GM12878 (cell line): ENCODE results near the gene SSBP3. TPM values are rescaled to one million over a fixed set of nuclear protein-coding genes. Genes with fewer than 3 reads are reported as not detected.

Source experiments
- ATAC-seq: fragments of 200-7000 bp; cut with Tn5 transposase; 3 replicates; pipeline ENCODE4 v1.9.1; 2020; ENCODE audit warnings: mild to moderate bottlenecking, moderate library complexity
- BruUV-seq: library from RNA; stranded (reverse); fragments of 400-500 nt; replicated peaks from 2 replicates; lab custom pipeline; 2021; lab: Mats Ljungman, UMichigan
- CTCF ChIA-PET: fragments of 300-600 bp; sonication (Branson Sonifier 250); formaldehyde crosslinking; extraction: SDS; loops from one replicate; lab custom pipeline; 2021; ENCODE audit warnings: inconsistent platforms; lab: Yijun Ruan, JAX
- POLR2A ChIA-PET: fragments of 350-600 bp; formaldehyde crosslinking; extraction: SDS; loops from one replicate; lab custom pipeline; 2021; ENCODE audit warnings: inconsistent platforms; lab: Charles Lee
- RAD21 ChIA-PET: fragments of 300-600 bp; sonication (Branson Sonifier 250); formaldehyde crosslinking; loops from one replicate; lab custom pipeline; 2023; ENCODE audit warnings: antibody characterized with exemption; ENCODE audit not compliant: unreplicated experiment; lab: Charles Lee
- SMC1A ChIA-PET: fragments of 300-600 bp; sonication (Branson Sonifier 250); formaldehyde crosslinking; loops from one replicate; lab custom pipeline; 2023; ENCODE audit not compliant: unreplicated experiment, uncharacterized antibody; lab: Charles Lee
- DNase-seq: peaks from one replicate; pipeline ENCODE4 v3.0.0-alpha.2; 2011; ENCODE audit warnings: low read depth, low spot score
- FAIRE-seq: peaks from 3 replicates; lab custom pipeline; 2011; peaks lifted over from hg19 to GRCh38; lab: Jason Lieb, UNC
- H2AFZ ChIP-seq: 2 replicates; pipeline ENCODE4 v1.6.0; 2011; ENCODE audit warnings: low read depth, low read length, control low read depth; ENCODE audit not compliant: control insufficient read depth
- H3K27ac ChIP-seq: 2 replicates; pipeline ENCODE4 v1.5.1; 2011; ENCODE audit warnings: control low read depth; ENCODE audit not compliant: control insufficient read depth, insufficient read depth
- H3K27me3 ChIP-seq, 2 experiments: replicated peaks in 1 of 2; 2 replicates each; pipeline versions ENCODE4 v1.6.0 to v1.6.1; 2011; ENCODE audit warnings: low read length in 1 of 2; ENCODE audit not compliant: control insufficient read depth in 2 of 2, insufficient read depth in 2 of 2
- H3K36me3 ChIP-seq, 2 experiments: 2 replicates each; pipeline ENCODE4 v1.5.1; 2011; ENCODE audit warnings: low read length in 1 of 2; ENCODE audit not compliant: control insufficient read depth in 2 of 2, insufficient read depth in 2 of 2
- H3K4me1 ChIP-seq: 2 replicates; pipeline ENCODE4 v1.6.1; 2011; ENCODE audit warnings: mild to moderate bottlenecking, low read length, moderate library complexity, mixed read lengths; ENCODE audit not compliant: control insufficient read depth, insufficient read depth
- H3K4me2 ChIP-seq: 2 replicates; pipeline ENCODE4 v1.6.0; 2011; ENCODE audit warnings: control low read depth; ENCODE audit not compliant: control insufficient read depth, insufficient read depth
- H3K4me3 ChIP-seq: fragments of 200-600 bp; sonication (generic); 2 replicates; pipeline ENCODE4 v1.5.1; 2016
- H3K79me2 ChIP-seq: 2 replicates; pipeline ENCODE4 v1.6.0; 2011; ENCODE audit warnings: low read length; ENCODE audit not compliant: control insufficient read depth, insufficient read depth
- H3K9ac ChIP-seq: 2 replicates; pipeline ENCODE4 v1.8.0; 2011; ENCODE audit warnings: low read length, control low read depth, mixed read lengths; ENCODE audit not compliant: control insufficient read depth, insufficient read depth
- H3K9me3 ChIP-seq: replicated peaks from 3 replicates; pipeline ENCODE4 v1.5.1; 2011; ENCODE audit warnings: mild to moderate bottlenecking, low read length; ENCODE audit not compliant: control insufficient read depth, insufficient read depth
- H4K20me1 ChIP-seq: 2 replicates; pipeline ENCODE4 v1.6.0; 2011; ENCODE audit not compliant: control insufficient read depth, insufficient read depth
- ATF2 ChIP-seq: IDR thresholded peaks from 2 replicates; pipeline ENCODE4 v1.6.1; 2012; ENCODE audit warnings: low read length, inconsistent platforms
- BACH1 ChIP-seq: fragments of 450-650 bp; IDR thresholded peaks from 2 replicates; pipeline ENCODE4 v1.6.1; 2017; ENCODE audit warnings: mild to moderate bottlenecking, borderline replicate concordance
- CHD4 ChIP-seq: fragments of 200-600 bp; sonication (generic); IDR thresholded peaks from 2 replicates; pipeline ENCODE4 v1.6.1; 2016; ENCODE audit warnings: mild to moderate bottlenecking
- EZH2 ChIP-seq: IDR thresholded peaks from 2 replicates; pipeline ENCODE4 v1.6.1; 2012; ENCODE audit warnings: low read depth, mild to moderate bottlenecking, control low read depth, inconsistent platforms, low read length, borderline replicate concordance; ENCODE audit not compliant: control insufficient read depth
- FOXK2 ChIP-seq: fragments of 450-650 bp; IDR thresholded peaks from 2 replicates; pipeline ENCODE4 v1.6.1; 2017; ENCODE audit warnings: mild to moderate bottlenecking, moderate library complexity
- MTA2 ChIP-seq: fragments of 450-650 bp; IDR thresholded peaks from 2 replicates; pipeline ENCODE4 v1.6.1; 2016; ENCODE audit warnings: low read depth, mild to moderate bottlenecking, moderate library complexity
- MYC ChIP-seq: IDR thresholded peaks from 2 replicates; pipeline ENCODE4 v1.6.1; 2011; ENCODE audit warnings: mild to moderate bottlenecking, low read length, moderate library complexity, inconsistent platforms; ENCODE audit not compliant: insufficient read depth, insufficient replicate concordance, insufficient read length, severe bottlenecking
- NBN ChIP-seq: fragments of 450-650 bp; IDR thresholded peaks from 2 replicates; pipeline ENCODE4 v1.6.1; 2016
- POLR2AphosphoS5 ChIP-seq: IDR thresholded peaks from 2 replicates; pipeline ENCODE4 v1.6.1; 2011; ENCODE audit warnings: mild to moderate bottlenecking, low read length, inconsistent platforms
- RFX5 ChIP-seq: IDR thresholded peaks from 2 replicates; pipeline ENCODE4 v1.6.1; 2011; ENCODE audit warnings: low read depth, low read length, improper control_type of control experiment
- SUPT20H ChIP-seq: IDR thresholded peaks from 2 replicates; pipeline ENCODE4 v1.6.1; 2011; ENCODE audit warnings: low read depth, mild to moderate bottlenecking, low read length, moderate library complexity, borderline replicate concordance; ENCODE audit not compliant: control insufficient read depth
- YY1 ChIP-seq: IDR thresholded peaks from 2 replicates; pipeline ENCODE4 v1.6.1; 2011; ENCODE audit warnings: low read depth, mild to moderate bottlenecking, low read length
- ZNF24 ChIP-seq: fragments of 450-650 bp; IDR thresholded peaks from 2 replicates; pipeline ENCODE4 v1.6.1; 2017; ENCODE audit warnings: antibody characterized with exemption, mild to moderate bottlenecking
- WGBS: methylation state at CpG from one replicate; pipeline ENCODE4 v1.1.6; 2016; ENCODE audit warnings: low lambda C conversion rate; ENCODE audit not compliant: insufficient replicate concordance, insufficient coverage; ENCODE audit errors: missing lambda C conversion rate; 5-methylcytosine and 5-hydroxymethylcytosine counted together
- in situ Hi-C: fragments of 300-500 bp; cut with MboI; formaldehyde crosslinking; loops from 9 replicates; pipeline ENCODE4 v1.14.3; 2018; ENCODE audit warnings: mixed read lengths
- intact Hi-C: fragments of 100-400 bp; cut with micrococcal nuclease; formaldehyde crosslinking; loops from one replicate; pipeline ENCODE4 v1.14.2; 2022; ENCODE audit not compliant: unreplicated experiment
- polyA plus RNA-seq, 11 experiments: library from polyadenylated mRNA; depleted of rRNA in 4 of 11; unstranded in 6 of 11; stranded (reverse) in 5 of 11; fragments of >200 nt; fragmentation: Nextera tagmentation in 4 of 11; fragmentation: Illumina TruSeq in 1 of 11; extraction: Ambion mirVana in 4 of 11; extraction: Trizol in 1 of 11; gene quantifications; 1 replicate in 1 of 11; 2 replicates in 10 of 11; pipeline versions ENCODE4 v1.2.1 to v1.2.3, GENCODE V29; 2011 to 2016; ENCODE audit warnings: inconsistent platforms in 2 of 11, missing spikeins in 2 of 11, low read depth in 1 of 11
- total RNA-seq, 4 experiments: library from RNA; depleted of rRNA in 3 of 4; stranded (reverse); fragments of >200 nt in 3 of 4; fragmentation: Illumina TruSeq in 1 of 4; extraction: Trizol in 1 of 4; gene quantifications; 2 replicates each; pipeline versions ENCODE4 v1.2.1 to v1.2.3, GENCODE V29; 2013 to 2021

The SSBP3 gene
- total and polyA plus RNA-seq, 10 of the 15 experiments (the other 5 are each of a cell fraction or from before 2014, with no cell fraction given): 4.1 to 51.7 (median 17.1) TPM

DNA sequence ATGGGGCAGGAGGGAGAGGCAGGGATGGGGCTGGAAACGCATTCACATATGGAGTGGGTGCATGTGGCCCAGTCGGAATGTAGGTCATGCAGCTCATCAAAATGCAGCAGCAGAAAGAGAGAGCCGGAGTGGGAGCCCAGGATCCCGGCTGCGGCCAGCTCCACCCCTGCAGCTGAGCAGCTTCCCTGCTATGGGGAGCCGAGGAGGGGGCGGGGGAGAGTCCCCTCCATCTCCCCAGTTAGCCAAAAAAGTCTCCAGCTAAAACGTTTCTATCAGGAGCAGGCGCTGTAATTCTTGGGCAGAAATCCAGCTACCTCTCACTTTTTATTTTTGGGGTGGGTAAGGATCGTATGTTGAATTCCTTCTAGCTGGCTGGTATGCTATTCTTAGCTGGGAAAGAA lies 166.6 kb downstream of the SSBP3 start:
- Histone ChIP-seq H3K27ac (no peak overlapping the region), H3K4me2 (no peak overlapping the region), H3K9me3 (no peaks in the 10 kb centered on the region), H4K20me1 (no peaks in the 10 kb centered on the region), H3K9ac (no peak overlapping the region), H3K36me3 (peaks cover 9 to 10% of the 10 kb centered on the region in 2 experiments; a peak in 3 of 4 replicates), H3K4me3 (no peak overlapping the region), H3K79me2 (no peaks in the 10 kb centered on the region)
- CTCF ChIA-PET: no interaction called here
- DNase-seq (no peak), FAIRE-seq (no peak)
- in situ Hi-C loops: no loop called here
- 93% methylated on average over 10 of the region's 10 CpGs for WGBS
- no TSS peak for BruUV-seq
- POLR2A ChIA-PET: no interaction called here
- TF ChIP-seq EZH2 (no peak), POLR2AphosphoS5 (no peak), NBN (no peak), SUPT20H (no peak), RFX5 (no peak), ATF2 (no peak), MTA2 (no peak), CHD4 (no peak), YY1 (no peak), MYC (no peak), FOXK2 (no peak), BACH1 (no peak), ZNF24 (no peak)
- TF ChIP-seq, all 136 proteins: peak for 0
- Histone ChIP-seq H3K4me1 (no peaks in the 10 kb centered on the region), H2AFZ (no peak overlapping the region), H3K27me3 (no peaks in the 10 kb centered on the region)
- SMC1A ChIA-PET: interaction anchor here (0.6 kb wide), 1 partner anchor 453 kb away, joined by 3 read pairs; no protein-coding TSS in a partner anchor
- no peak for ATAC-seq
- RAD21 ChIA-PET: no interaction called here
- intact Hi-C loops: no loop called here
